Measurements from ENCODE around the gene GNL1. TPM values are rescaled to one million over a fixed set of nuclear protein-coding genes. Genes with fewer than 3 reads are reported as not detected.

Gene GNL1
- total and polyA plus RNA-seq, 2 of the 8 experiments (the other 6 are each of a cell fraction or from before 2014, with no cell fraction given), result 42.4 to 67.8 TPM

DNA sequence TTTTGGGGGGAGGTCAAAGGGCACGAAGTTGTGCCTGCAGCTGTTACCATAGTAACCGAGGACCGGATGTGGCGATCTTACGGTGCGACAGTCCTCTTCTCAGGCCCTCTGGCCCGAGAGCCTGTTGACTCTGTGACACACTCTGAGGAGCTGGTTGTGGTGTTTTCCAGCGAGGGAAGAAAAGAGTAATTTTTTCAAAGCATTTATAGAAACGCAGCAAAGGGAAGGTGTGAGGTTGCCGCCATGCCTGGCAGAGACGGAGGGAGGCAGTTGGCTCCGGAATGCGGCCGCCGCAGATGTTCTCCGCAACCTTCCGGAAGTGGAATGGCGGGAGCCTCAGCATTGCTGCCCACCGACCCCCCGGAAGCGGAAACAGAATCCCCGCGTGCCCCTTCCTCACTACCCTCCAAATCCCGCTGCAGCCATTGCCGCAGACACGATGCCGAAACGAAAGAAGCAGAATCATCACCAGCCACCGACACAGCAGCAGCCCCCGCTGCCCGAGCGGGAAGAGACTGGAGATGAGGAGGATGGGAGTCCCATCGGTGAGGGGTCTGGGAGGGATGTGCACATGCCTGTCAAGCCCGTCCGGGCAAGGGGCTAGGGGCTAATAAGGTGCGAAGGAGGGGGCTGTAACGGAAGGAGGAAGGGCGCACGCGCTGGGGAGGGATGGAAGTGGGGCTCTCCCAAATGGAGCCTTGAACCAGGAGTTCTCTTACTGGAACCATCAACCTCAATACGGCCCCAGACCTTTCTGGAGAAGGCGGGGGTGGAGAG lies 805 bp upstream of the GNL1 start, which contains the start of gene PRR3 (continued):
- TF ChIP-seq TEAD4 (IDR thresholded peaks at IDR 0.05; ENCODE audit: low read depth, low read length), result peak; percentile 72
- TF ChIP-seq PHF8 (conservative IDR thresholded peaks at IDR 0.05; ENCODE audit: low read depth, low read length), result peak; percentile 92
- 0 out of 2 replicates have a peak, but pooled peaks have one; percentile 24 for TF ChIP-seq NRF1 (IDR thresholded peaks at IDR 0.05; ENCODE audit: low read depth, low read length)
- TF ChIP-seq HDAC6 (IDR thresholded peaks at IDR 0.05; ENCODE audit: low read depth, low read length), result no peak
- no peak for TF ChIP-seq RXRA (IDR thresholded peaks at IDR 0.05; ENCODE audit: insufficient read depth, low read depth, low read length)
- 0 out of 2 replicates have a peak, but pooled peaks have one; percentile 34 for TF ChIP-seq SRF (IDR thresholded peaks at IDR 0.05; ENCODE audit: low read depth, low read length)
- TF ChIP-seq BACH1 (IDR thresholded peaks at IDR 0.05; ENCODE audit: low read length), result peak; percentile 12; the same call in 1 of the 2 replicates
- peak; percentile 91 for TF ChIP-seq TBP (IDR thresholded peaks at IDR 0.05; ENCODE audit: low read depth, low read length)
- 0 out of 2 replicates have a peak, but pooled peaks have one; percentile 47 for TF ChIP-seq TCF12 (IDR thresholded peaks at IDR 0.05; ENCODE audit: low read depth, low read length)
- TF ChIP-seq CEBPB (IDR thresholded peaks at IDR 0.05; ENCODE audit: low read depth, low read length), result no peak
- TF ChIP-seq, protein P1, sequence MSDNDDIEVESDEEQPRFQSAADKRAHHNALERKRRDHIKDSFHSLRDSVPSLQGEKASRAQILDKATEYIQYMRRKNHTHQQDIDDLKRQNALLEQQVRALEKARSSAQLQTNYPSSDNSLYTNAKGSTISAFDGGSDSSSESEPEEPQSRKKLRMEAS (IDR thresholded peaks at IDR 0.05), result peak; percentile 99
- peak; percentile 54 for TF ChIP-seq TAF7 (optimal IDR thresholded peaks at IDR 0.05; ENCODE audit: borderline replicate concordance, low read depth, low read length)
- TF ChIP-seq SIRT6 (IDR thresholded peaks at IDR 0.05; ENCODE audit: low read length), result no peak
- no peak for TF ChIP-seq JUND (IDR thresholded peaks at IDR 0.05; ENCODE audit: low read length)
- TF ChIP-seq CREB1 (IDR thresholded peaks at IDR 0.05), result peak; percentile 96
- peak; percentile 79 for TF ChIP-seq ASH2L (IDR thresholded peaks at IDR 0.05; ENCODE audit: low read length)
- no peak for TF ChIP-seq CHD1 (IDR thresholded peaks at IDR 0.05; ENCODE audit: low read depth, low read length)
- TF ChIP-seq MAFK (IDR thresholded peaks at IDR 0.05; ENCODE audit: low read depth, low read length), result peak; percentile 1; the same call in 1 of the 2 replicates
- TF ChIP-seq SP1 (IDR thresholded peaks at IDR 0.05; ENCODE audit: low read depth, low read length), result no peak
- TF ChIP-seq SAP30 (IDR thresholded peaks at IDR 0.05; ENCODE audit: insufficient read depth, insufficient replicate concordance, low read length), result peak; percentile 51
- peak; percentile 93 for TF ChIP-seq RBBP5 (IDR thresholded peaks at IDR 0.05; ENCODE audit: borderline replicate concordance, low read depth, low read length)
- TF ChIP-seq BRCA1 (IDR thresholded peaks at IDR 0.05; ENCODE audit: low read depth, low read length), result no peak
- no peak for TF ChIP-seq CBX8 (IDR thresholded peaks at IDR 0.05; ENCODE audit: borderline replicate concordance, low read depth, low read length)
- peak; percentile 81; the same call in 1 of the 2 replicates for TF ChIP-seq GTF2F1 (IDR thresholded peaks at IDR 0.05; ENCODE audit: borderline replicate concordance, low read depth, low read length)
- no peak for TF ChIP-seq CBX5 (IDR thresholded peaks at IDR 0.05; ENCODE audit: low read depth, low read length)
- TF ChIP-seq SP4 (IDR thresholded peaks at IDR 0.05; ENCODE audit: low read length), result peak; percentile 35; the same call in 1 of the 2 replicates
- peak in 1 of 2 experiments; percentile 89; a peak in 2 of 3 replicates for TF ChIP-seq POLR2A (IDR thresholded peaks at IDR 0.05; ENCODE audit: control extremely low read depth in 1 of 2, low read depth in 2 of 2, low read length in 2 of 2)

Measured in H1 (cell line).